Karpas-422 (cell line): ENCODE data around the gene MROH2A. TPM values are rescaled to one million over a fixed set of nuclear protein-coding genes. Genes with fewer than 3 reads are reported as not detected.

Experiments
- DNase-seq: peaks from one replicate; pipeline ENCODE4 v3.0.0-alpha.2; 2015
- H2AFZ ChIP-seq: fragments of 200-600 bp; sonication (generic); 2 replicates; pipeline ENCODE4 v1.6.1; 2014; ENCODE audit warnings: antibody characterized with exemption, low read length, mixed read lengths
- H3K27ac ChIP-seq: fragments of 200-600 bp; sonication (generic); 2 replicates; pipeline ENCODE4 v1.5.1; 2014; ENCODE audit warnings: mild to moderate bottlenecking, low read length, moderate library complexity
- H3K27me3 ChIP-seq: fragments of 200-600 bp; sonication (generic); 2 replicates; pipeline ENCODE4 v1.6.1; 2014; ENCODE audit warnings: low read length, mixed read lengths
- H3K36me3 ChIP-seq: fragments of 200-600 bp; sonication (generic); 2 replicates; pipeline ENCODE4 v1.6.1; 2014; ENCODE audit warnings: low read length, mixed read lengths; ENCODE audit not compliant: insufficient read depth
- H3K4me1 ChIP-seq: fragments of 200-600 bp; sonication (generic); 2 replicates; pipeline ENCODE4 v1.6.1; 2014; ENCODE audit warnings: mild to moderate bottlenecking, low read length, mixed read lengths
- H3K4me2 ChIP-seq: fragments of 200-600 bp; sonication (generic); 2 replicates; pipeline ENCODE4 v1.6.1; 2014; ENCODE audit warnings: low read length, low read depth, mild to moderate bottlenecking; ENCODE audit not compliant: poor library complexity, severe bottlenecking
- H3K4me3 ChIP-seq: fragments of 200-600 bp; sonication (generic); 2 replicates; pipeline ENCODE4 v1.5.1; 2014; ENCODE audit warnings: mild to moderate bottlenecking, antibody characterized with exemption, low read length, mixed read lengths
- H3K79me2 ChIP-seq: fragments of 200-600 bp; sonication (generic); 2 replicates; pipeline ENCODE4 v1.6.1; 2014; ENCODE audit warnings: mild to moderate bottlenecking, low read length, mixed read lengths
- H3K9ac ChIP-seq: fragments of 200-600 bp; sonication (generic); 2 replicates; pipeline ENCODE4 v1.6.0; 2014; ENCODE audit warnings: low read length
- H3K9me2 ChIP-seq: fragments of 200-600 bp; sonication (generic), shearing (Covaris generic); replicated peaks from 2 replicates; pipeline ENCODE4 v1.6.0; 2014; ENCODE audit warnings: mild to moderate bottlenecking, low read length, moderate library complexity; ENCODE audit not compliant: insufficient read depth
- H3K9me3 ChIP-seq: fragments of 300-700, 200-600 bp; sonication (generic); 2 replicates; pipeline ENCODE4 v1.6.1; 2014; ENCODE audit warnings: low read length, mixed read lengths
- H4K20me1 ChIP-seq: fragments of 200-600 bp; sonication (generic); 2 replicates; pipeline ENCODE4 v1.6.1; 2014; ENCODE audit warnings: mild to moderate bottlenecking, antibody characterized with exemption, low read length, low read depth; ENCODE audit not compliant: insufficient read depth
- total RNA-seq: library from RNA; depleted of rRNA; stranded (reverse); fragments of >200 nt; shearing (Covaris generic); gene quantifications from 2 replicates; pipeline ENCODE4 v1.2.3, GENCODE V29; 2014; ENCODE audit warnings: low replicate concordance

Gene MROH2A
- total RNA-seq, 1 experiment from 2014 or later: 2.6 TPM

- Histone ChIP-seq H2AFZ (no peak overlapping the region), H3K27me3 (no peaks in the 10 kb centered on the region), H3K36me3 (peaks cover 41% of the 10 kb centered on the region), H4K20me1 (peaks cover 10% of the 10 kb centered on the region; the same call in 1 of the 2 replicates), H3K27ac (no peak overlapping the region), H3K4me3 (no peak overlapping the region), H3K4me1 (peaks cover 25% of the 10 kb centered on the region), H3K9me3 (no peaks in the 10 kb centered on the region), H3K9me2 (no peaks in the 10 kb centered on the region), H3K4me2 (no peak overlapping the region), H3K9ac (no peak overlapping the region), H3K79me2 (peaks cover 53% of the 10 kb centered on the region)
- DNase-seq: no peak
These were observed 72.6 kb downstream of the MROH2A start for GRCh38 chr2:233850745-233851144.

- Histone ChIP-seq H3K36me3 (peaks cover 41% of the 10 kb centered on the region), H3K27ac (no peak overlapping the region), H3K9me3 (no peaks in the 10 kb centered on the region), H3K4me2 (no peak overlapping the region), H3K9ac (no peak overlapping the region), H4K20me1 (peaks cover 10% of the 10 kb centered on the region; the same call in 1 of the 2 replicates), H3K4me3 (no peak overlapping the region), H3K4me1 (peaks cover 25% of the 10 kb centered on the region), H2AFZ (no peak overlapping the region), H3K79me2 (peaks cover 53% of the 10 kb centered on the region), H3K9me2 (no peaks in the 10 kb centered on the region), H3K27me3 (no peaks in the 10 kb centered on the region)
- no peak for DNase-seq
These were observed 73.0 kb downstream of the MROH2A start for GRCh38 chr2:233851169-233851568.

GRCh38 chr2:233852056-233852455 is 73.9 kb downstream of the MROH2A start:
- DNase-seq: no peak
- peaks cover 10% of the 10 kb centered on the region; the same call in 1 of the 2 replicates for H4K20me1 ChIP-seq
- no peaks in the 10 kb centered on the region for H3K9me3 ChIP-seq
- H3K4me3 ChIP-seq: peak overlapping the region; percentile 96; the same call in 1 of the 2 replicates
- H3K9me2 ChIP-seq: no peaks in the 10 kb centered on the region
- peaks cover 25% of the 10 kb centered on the region for H3K4me1 ChIP-seq
- peak overlapping the region; percentile 85 for H3K4me2 ChIP-seq
- no peak overlapping the region for H2AFZ ChIP-seq
- H3K36me3 ChIP-seq: peaks cover 34% of the 10 kb centered on the region
- peaks cover 53% of the 10 kb centered on the region for H3K79me2 ChIP-seq
- no peaks in the 10 kb centered on the region for H3K27me3 ChIP-seq
- H3K27ac ChIP-seq: peak overlapping the region; percentile 60; the same call in 1 of the 2 replicates
- no peak overlapping the region for H3K9ac ChIP-seq

- Histone ChIP-seq H3K4me2 (peak overlapping the region; percentile 85), H3K27ac (peak overlapping the region; percentile 60; the same call in 1 of the 2 replicates), H3K4me1 (peaks cover 25% of the 10 kb centered on the region), H2AFZ (no peak overlapping the region), H3K4me3 (peak overlapping the region; percentile 96), H3K9me2 (no peaks in the 10 kb centered on the region), H3K27me3 (no peaks in the 10 kb centered on the region), H3K9me3 (no peaks in the 10 kb centered on the region), H3K79me2 (peaks cover 47% of the 10 kb centered on the region), H3K9ac (peak overlapping the region; percentile 95), H3K36me3 (peaks cover 29% of the 10 kb centered on the region), H4K20me1 (peaks cover 10% of the 10 kb centered on the region; the same call in 1 of the 2 replicates)
- no peak for DNase-seq
These were observed 75.2 kb downstream of the MROH2A start for GRCh38 chr2:233853353-233853752.

- Histone ChIP-seq H3K4me1 (peaks cover 25% of the 10 kb centered on the region), H3K4me3 (peak overlapping the region; percentile 96), H3K4me2 (peak overlapping the region; percentile 85), H3K27ac (peak overlapping the region; percentile 60), H3K9me3 (no peaks in the 10 kb centered on the region), H3K27me3 (no peaks in the 10 kb centered on the region), H3K36me3 (peaks cover 29% of the 10 kb centered on the region), H4K20me1 (peaks cover 10% of the 10 kb centered on the region; the same call in 1 of the 2 replicates), H3K9me2 (no peaks in the 10 kb centered on the region), H3K9ac (peak overlapping the region; percentile 95), H3K79me2 (peaks cover 47% of the 10 kb centered on the region), H2AFZ (peak overlapping the region; percentile 87)
- no peak for DNase-seq
These were observed 75.7 kb downstream of the MROH2A start for GRCh38 chr2:233853883-233854240.

- H3K9ac ChIP-seq: peak within 1 kb of the TSS; percentile 95
- H3K27ac ChIP-seq: peak within 1 kb of the TSS; percentile 60
- peaks cover 47% of the 10 kb centered on the region for H3K79me2 ChIP-seq
- no peaks in the 10 kb centered on the region for H3K9me2 ChIP-seq
- peak within 1 kb of the TSS; percentile 96 for H3K4me3 ChIP-seq
- no peaks in the 10 kb centered on the region for H3K9me3 ChIP-seq
- H3K27me3 ChIP-seq: no peaks in the 10 kb centered on the region
- DNase-seq: peak; percentile 98
- peaks cover 25% of the 10 kb centered on the region for H3K4me1 ChIP-seq
- H4K20me1 ChIP-seq: peaks cover 10% of the 10 kb centered on the region; the same call in 1 of the 2 replicates
- H3K36me3 ChIP-seq: peaks cover 27% of the 10 kb centered on the region
- peak within 1 kb of the TSS; percentile 85 for H3K4me2 ChIP-seq
- H2AFZ ChIP-seq: peak within 1 kb of the TSS; percentile 90
These were observed 76.3 kb downstream of the MROH2A start, which contains the start of gene HJURP for GRCh38 chr2:233854241-233854981. Gene HJURP (minus strand): TSS chr2:233854535. CDS start chr2:233854500, 35 bp downstream.

- Histone ChIP-seq H4K20me1 (peaks cover 10% of the 10 kb centered on the region; the same call in 1 of the 2 replicates), H2AFZ (peak overlapping the region; percentile 90; the same call in 1 of the 2 replicates), H3K36me3 (peaks cover 19% of the 10 kb centered on the region), H3K4me3 (no peak overlapping the region), H3K9me3 (no peaks in the 10 kb centered on the region), H3K9me2 (no peaks in the 10 kb centered on the region), H3K27me3 (no peaks in the 10 kb centered on the region), H3K79me2 (peaks cover 39% of the 10 kb centered on the region), H3K27ac (no peak overlapping the region), H3K4me1 (peaks cover 25% of the 10 kb centered on the region), H3K4me2 (no peak overlapping the region), H3K9ac (no peak overlapping the region)
- DNase-seq: no peak
These were observed 77.2 kb downstream of the MROH2A start for GRCh38 chr2:233855345-233855744.

- Histone ChIP-seq H3K9me2 (no peaks in the 10 kb centered on the region), H3K4me3 (no peak overlapping the region), H3K4me1 (peaks cover 25% of the 10 kb centered on the region), H3K79me2 (peaks cover 30% of the 10 kb centered on the region), H3K36me3 (peaks cover 11% of the 10 kb centered on the region), H3K27me3 (no peaks in the 10 kb centered on the region), H3K27ac (no peak overlapping the region), H3K4me2 (no peak overlapping the region), H2AFZ (no peak overlapping the region), H3K9me3 (no peaks in the 10 kb centered on the region), H4K20me1 (peaks cover 10% of the 10 kb centered on the region; the same call in 1 of the 2 replicates), H3K9ac (no peak overlapping the region)
- peak; percentile 61 for DNase-seq
These were observed 78.1 kb downstream of the MROH2A start for GRCh38 chr2:233856184-233856583.
